Measurements from ENCODE around the gene DNM3. TPM values are rescaled to one million over a fixed set of nuclear protein-coding genes. Genes with fewer than 3 reads are reported as not detected.

Gene DNM3
- total RNA-seq, 6 donors from 2014 or later, result 7.1 to 30.4 (median 10.3) TPM

DNA sequence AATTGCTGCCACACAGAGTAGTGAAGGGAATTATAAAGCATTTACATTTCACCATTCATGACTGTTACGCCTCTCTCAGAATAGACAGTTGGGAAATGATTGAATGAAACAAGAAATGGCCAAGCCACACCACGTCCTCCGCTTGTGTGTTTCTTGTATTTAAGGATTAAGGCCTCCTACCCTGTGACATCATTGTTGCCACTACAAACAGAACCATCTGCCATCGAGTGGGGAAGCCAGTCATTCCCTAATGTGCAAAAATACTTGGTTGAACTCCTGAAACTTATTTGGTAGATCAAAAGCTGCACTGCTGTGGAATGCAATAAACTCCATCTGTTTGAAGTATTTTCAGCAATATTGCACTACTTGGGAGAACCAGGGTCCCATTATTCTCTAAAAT, 480.2 kb downstream of the DNM3 start:
- DNase-seq (no peak), ATAC-seq (ENCODE audit: low FRiP score in 2 of 2) (peak in 1 of 2 donors; percentile 80)
- H3K4me3 ChIP-seq, result no peak overlapping the region
- H3K36me3 ChIP-seq, result no peaks in the 10 kb centered on the region
- H3K27me3 ChIP-seq, result no peaks in the 10 kb centered on the region
- H3K9me3 ChIP-seq, result no peaks in the 10 kb centered on the region
- TF ChIP-seq, protein P1, sequence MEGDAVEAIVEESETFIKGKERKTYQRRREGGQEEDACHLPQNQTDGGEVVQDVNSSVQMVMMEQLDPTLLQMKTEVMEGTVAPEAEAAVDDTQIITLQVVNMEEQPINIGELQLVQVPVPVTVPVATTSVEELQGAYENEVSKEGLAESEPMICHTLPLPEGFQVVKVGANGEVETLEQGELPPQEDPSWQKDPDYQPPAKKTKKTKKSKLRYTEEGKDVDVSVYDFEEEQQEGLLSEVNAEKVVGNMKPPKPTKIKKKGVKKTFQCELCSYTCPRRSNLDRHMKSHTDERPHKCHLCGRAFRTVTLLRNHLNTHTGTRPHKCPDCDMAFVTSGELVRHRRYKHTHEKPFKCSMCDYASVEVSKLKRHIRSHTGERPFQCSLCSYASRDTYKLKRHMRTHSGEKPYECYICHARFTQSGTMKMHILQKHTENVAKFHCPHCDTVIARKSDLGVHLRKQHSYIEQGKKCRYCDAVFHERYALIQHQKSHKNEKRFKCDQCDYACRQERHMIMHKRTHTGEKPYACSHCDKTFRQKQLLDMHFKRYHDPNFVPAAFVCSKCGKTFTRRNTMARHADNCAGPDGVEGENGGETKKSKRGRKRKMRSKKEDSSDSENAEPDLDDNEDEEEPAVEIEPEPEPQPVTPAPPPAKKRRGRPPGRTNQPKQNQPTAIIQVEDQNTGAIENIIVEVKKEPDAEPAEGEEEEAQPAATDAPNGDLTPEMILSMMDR (IDR thresholded peaks at IDR 0.05), result no peak
- TF ChIP-seq POLR2AphosphoS5 (IDR thresholded peaks at IDR 0.05) (no peak), POLR2A (IDR thresholded peaks at IDR 0.05) (no peak), EP300 (IDR thresholded peaks at IDR 0.05) (no peak)
- H3K4me1 ChIP-seq, result peaks cover 0 to 18% (median 8%) of the 10 kb centered on the region in 4 donors
- WGBS, 2 donors, result 81% methylated on average over 4 of the region's 4 CpGs
- peak overlapping the region in 3 of 4 donors; percentile 43 to 74 (median 49) for H3K27ac ChIP-seq

DNA sequence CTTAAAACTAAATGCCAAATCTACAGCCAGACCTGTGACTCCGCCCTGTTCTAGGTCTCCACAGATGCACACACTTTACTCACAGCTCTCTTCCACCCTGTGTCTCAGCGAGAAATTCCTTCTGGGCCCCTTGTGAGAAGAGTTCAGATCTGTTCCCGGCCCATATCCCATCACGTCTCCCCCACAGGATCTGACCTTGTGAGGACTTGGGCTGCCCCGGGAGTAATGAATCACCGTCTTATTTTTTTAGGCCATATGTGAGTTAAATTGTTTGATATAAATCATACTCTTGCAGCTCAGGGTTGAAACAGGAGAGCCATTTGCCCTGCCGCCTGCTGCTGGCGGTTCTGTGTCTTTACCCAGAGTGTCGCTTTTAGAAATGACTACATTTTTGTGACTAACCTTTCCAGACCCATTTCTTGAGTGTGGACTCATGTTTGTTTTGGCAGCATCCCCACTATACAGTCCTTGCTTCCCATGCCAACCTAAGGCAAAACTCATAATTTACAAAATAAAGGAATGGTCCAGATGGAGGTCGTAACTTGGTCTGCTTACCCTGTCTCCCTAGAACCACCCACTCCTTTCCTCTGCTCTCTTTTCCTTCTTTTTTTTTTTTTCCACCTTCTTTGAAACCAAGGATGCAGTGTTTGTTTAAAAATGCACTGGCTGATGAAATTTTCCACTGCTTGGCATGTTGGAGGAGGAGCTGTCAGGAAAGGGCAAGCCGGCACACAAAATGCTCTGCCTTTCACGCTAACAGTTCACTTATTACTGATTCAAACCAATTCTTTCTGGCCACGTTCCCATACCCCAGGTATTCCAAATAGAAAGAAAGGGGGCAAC, 481.1 kb downstream of the DNM3 start:
- Histone ChIP-seq H3K36me3 (no peaks in the 10 kb centered on the region), H3K27me3 (no peaks in the 10 kb centered on the region), H3K4me1 (peaks cover 0 to 18% (median 8%) of the 10 kb centered on the region in 4 donors), H3K4me3 (peak overlapping the region in 2 of 4 donors; percentile 10 to 11), H3K27ac (peak overlapping the region; percentile 49 to 79 (median 75)), H3K9me3 (no peaks in the 10 kb centered on the region)
- peak in 1 of 2 donors; percentile 35 for DNase-seq
- ATAC-seq (ENCODE audit: low FRiP score in 2 of 2), result peak; percentile 80 to 91
- TF ChIP-seq EP300 (IDR thresholded peaks at IDR 0.05) (no peak), POLR2A (IDR thresholded peaks at IDR 0.05) (peak in 1 of 4 donors; percentile 26), POLR2AphosphoS5 (IDR thresholded peaks at IDR 0.05) (no peak)
- TF ChIP-seq, protein P1 (IDR thresholded peaks at IDR 0.05), result no peak
- 50 to 58% methylated on average over 13 of the region's 13 CpGs for WGBS, 2 donors

DNA sequence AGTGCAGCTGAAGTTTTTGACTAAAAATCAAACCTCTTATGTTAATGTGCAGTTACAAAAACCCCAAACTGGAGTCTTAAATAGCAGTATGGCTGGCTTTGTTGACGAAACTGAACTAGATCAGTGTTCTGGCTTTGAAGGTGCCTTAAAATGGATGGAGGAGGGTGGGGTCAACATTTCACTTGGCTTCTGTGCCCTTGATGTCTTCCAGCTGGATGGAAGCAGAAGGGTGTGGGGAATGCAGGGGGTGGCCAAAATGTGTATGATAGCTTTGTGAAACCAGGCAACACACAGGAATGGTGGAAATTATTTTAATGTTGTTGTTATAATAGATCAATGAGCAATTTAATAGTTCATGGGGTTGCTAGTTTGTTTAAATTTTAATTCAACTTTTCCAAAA, 482.4 kb downstream of the DNM3 start:
- DNase-seq (no peak), ATAC-seq (ENCODE audit: low FRiP score in 2 of 2) (no peak)
- no peaks in the 10 kb centered on the region for H3K9me3 ChIP-seq
- H3K4me3 ChIP-seq, result no peak overlapping the region
- H3K36me3 ChIP-seq, result no peaks in the 10 kb centered on the region
- H3K4me1 ChIP-seq, result peaks cover 0 to 18% (median 8%) of the 10 kb centered on the region in 4 donors
- no peak overlapping the region for H3K27ac ChIP-seq
- no peaks in the 10 kb centered on the region for H3K27me3 ChIP-seq
- TF ChIP-seq POLR2AphosphoS5 (IDR thresholded peaks at IDR 0.05), result no peak
- TF ChIP-seq POLR2A (IDR thresholded peaks at IDR 0.05), result no peak
- TF ChIP-seq, protein P1 (IDR thresholded peaks at IDR 0.05), result no peak
- no peak for TF ChIP-seq EP300 (IDR thresholded peaks at IDR 0.05)
- WGBS, 2 donors, result 81 to 84% methylated on average over 1 of the region's 1 CpG

DNA sequence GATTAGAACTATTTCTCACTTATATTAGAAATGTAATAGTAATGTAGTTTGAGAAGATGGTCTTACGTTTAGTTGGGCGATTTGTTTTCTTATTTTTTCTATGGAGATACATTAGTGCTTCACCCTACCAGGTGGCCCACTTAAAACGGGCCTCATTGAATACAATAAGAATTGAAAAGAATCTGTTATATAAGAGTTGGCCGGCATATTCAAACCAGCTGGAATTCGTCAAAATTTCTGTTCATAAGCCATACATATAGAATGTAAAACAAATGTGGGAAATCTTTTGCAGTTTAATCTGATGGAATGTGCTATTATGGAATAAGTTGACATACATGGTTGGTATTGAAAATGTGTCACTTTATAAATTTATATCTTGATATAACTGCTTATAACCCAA, 482.8 kb downstream of the DNM3 start:
- no peaks in the 10 kb centered on the region for H3K36me3 ChIP-seq
- 85 to 87% methylated on average over 5 of the region's 5 CpGs for WGBS, 2 donors
- no peaks in the 10 kb centered on the region for H3K27me3 ChIP-seq
- TF ChIP-seq, protein P1 (IDR thresholded peaks at IDR 0.05), result no peak
- TF ChIP-seq POLR2A (IDR thresholded peaks at IDR 0.05) (no peak), EP300 (IDR thresholded peaks at IDR 0.05) (no peak), POLR2AphosphoS5 (IDR thresholded peaks at IDR 0.05) (no peak)
- H3K27ac ChIP-seq, result no peak overlapping the region
- no peaks in the 10 kb centered on the region for H3K9me3 ChIP-seq
- no peak for DNase-seq
- H3K4me1 ChIP-seq, result peaks cover 0 to 18% (median 8%) of the 10 kb centered on the region in 4 donors
- no peak for ATAC-seq (ENCODE audit: low FRiP score in 2 of 2)
- H3K4me3 ChIP-seq, result no peak overlapping the region
